GM19043 (cell line): ENCODE results near the gene C12orf43.
"Not testable (repeated sequence)": the region's sequence is repeated elsewhere in the genome, so short reads cannot be mapped to it uniquely, and the experiment has no call there.

Experiments
- ATAC-seq: cut with Tn5 transposase; IDR thresholded peaks from one replicate; pipeline ENCODE4 v1.9.1; 2021; ENCODE audit warnings: low read depth; ENCODE audit not compliant: unreplicated experiment

C12orf43 gene

GRCh38 chr12:121015825-121016766 lies at the start of gene C12orf43:
Gene C12orf43 (minus strand): TSS chr12:121016487. CDS start chr12:121016474, 13 bp downstream.
- ATAC-seq: peak; percentile 98

DNA sequence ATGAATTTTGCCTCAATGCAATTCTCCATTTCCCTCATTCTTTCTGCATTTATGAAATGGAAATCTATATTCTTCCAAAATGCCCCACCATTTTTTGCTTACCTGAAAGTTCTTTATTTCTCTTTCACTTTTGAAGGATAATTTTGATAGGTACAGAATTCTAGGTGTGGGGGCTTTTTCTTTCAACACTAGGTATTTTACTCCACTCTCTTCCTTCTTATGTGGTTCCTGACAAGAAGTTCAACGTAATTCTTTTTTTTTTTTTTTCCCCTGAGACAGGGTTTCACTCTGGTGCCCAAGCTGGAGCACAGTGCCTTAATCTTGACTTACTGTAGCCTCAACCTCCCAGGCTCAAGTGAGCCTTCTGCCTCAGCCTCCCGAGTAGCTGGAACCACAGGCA lies 49.1 kb upstream of the C12orf43 start:
- ATAC-seq: no peak

DNA sequence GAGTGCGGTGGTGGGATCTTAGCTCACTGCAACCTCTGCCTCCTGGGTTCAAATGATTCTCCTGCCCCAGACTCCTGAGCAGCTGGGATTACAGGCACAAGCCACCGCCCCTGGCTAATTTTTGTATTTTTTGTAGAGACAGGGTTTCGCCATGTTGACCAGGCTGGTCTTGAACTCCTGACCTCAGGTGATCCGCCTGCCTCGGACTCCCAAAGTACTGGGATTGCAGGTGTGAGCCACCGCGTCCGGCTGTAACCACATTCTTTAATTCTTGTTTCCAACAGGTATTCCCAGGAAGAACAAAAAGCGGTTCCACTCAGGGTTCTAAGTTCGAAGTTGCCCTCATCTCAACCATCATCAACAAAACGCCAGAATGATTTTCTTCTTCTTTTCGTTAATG lies 48.3 kb upstream of the C12orf43 start:
- ATAC-seq: not testable (repeated sequence)

GRCh38 chr12:121064116-121064515 lies 47.8 kb upstream of the C12orf43 start:
- ATAC-seq: no peak

DNA sequence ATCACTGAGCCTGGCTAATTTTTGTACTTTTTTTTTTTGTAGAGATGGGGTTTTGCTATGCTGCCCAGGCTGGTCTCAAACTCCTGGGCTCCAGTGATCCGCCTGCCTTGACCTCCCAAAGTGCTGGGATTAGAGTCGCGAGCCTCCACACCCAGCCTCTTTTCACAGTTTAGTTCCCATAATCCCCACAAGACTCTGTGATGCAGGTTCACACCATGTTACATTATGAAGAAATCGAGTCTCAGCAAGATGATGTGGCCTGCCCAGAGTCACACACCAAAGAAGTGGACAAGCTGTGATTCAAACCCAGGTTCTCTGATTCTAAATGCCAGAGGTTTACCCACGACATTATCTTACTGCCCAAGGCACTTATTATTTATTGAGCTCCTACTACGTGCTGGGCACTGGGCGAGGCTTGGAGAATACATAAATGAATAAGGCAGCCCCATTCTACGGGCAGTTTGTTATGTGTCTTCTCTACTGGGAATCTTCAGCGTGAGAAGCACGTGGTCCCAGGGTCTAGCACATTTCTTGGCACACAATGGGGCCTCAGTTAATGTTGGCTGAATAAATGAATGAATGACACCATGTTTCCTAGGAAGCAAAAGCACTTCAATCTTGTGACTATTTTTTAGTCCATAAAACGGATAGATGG lies 46.2 kb upstream of the C12orf43 start:
- ATAC-seq: no peak

DNA sequence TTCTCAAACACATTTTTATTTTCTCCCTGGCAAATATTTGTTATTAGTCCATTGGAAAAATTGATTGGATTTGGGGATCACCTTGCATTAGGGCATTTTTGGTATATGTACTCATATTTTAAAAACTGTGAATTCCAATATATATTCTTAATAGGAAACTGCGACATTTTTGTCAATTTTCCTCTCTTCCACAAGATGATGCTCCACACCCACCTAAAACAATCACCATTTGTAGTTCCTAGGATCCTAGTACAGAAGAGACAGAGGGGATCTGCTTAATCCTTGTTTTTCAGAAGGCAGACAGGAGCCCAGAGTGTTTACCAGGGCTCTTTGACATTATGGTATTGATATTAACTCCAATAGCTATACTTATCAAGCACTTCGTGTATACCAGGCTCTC lies 45.5 kb upstream of the C12orf43 start:
- ATAC-seq: no peak

GRCh38 chr12:121060149-121061001 lies 44.1 kb upstream of the C12orf43 start:
- ATAC-seq: peak; percentile 79

GRCh38 chr12:121059031-121059898 lies 43.0 kb upstream of the C12orf43 start:
- no peak for ATAC-seq

- ATAC-seq: no peak
Measured at GRCh38 chr12:121057794-121058193, 41.5 kb upstream of the C12orf43 start.

DNA sequence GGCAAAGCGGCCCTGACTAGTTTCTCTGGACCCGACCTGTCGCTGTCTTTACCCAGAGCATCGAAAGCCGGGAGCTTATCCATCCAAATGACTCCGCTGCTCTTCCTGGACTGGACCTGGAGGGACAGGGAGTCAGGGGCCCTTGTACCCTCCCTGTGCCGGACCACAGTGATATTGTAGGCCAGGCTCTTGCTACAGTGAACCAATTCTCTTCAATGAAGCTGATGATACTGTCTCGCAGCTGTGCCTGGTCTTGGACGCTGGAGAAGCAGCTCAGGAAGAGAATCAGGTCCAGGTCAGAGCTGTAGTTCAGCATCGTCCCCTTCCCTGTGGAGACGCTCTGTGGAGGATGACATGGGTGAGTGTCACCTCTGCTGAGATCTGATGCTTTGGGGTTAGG lies 37.4 kb upstream of the C12orf43 start:
- ATAC-seq: no peak

DNA sequence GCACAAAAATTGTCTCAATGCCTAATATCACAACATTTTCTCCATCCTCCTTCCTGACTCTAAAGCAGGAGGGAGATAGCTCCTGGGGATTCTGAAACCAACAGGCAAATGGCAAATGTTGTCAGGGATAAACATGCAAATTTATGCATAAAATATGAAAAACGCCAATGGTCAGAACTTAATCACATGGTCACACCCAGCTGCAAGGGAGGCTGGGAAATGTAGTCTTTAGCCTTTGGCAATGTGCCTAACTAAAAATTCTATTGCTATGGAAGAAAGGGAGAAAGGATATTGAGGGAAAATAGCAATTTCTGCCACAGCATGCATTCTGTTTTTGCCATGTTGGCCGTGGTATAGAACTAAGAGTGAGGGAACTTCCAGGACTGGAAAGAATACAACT lies 34.4 kb upstream of the C12orf43 start:
- no peak for ATAC-seq

DNA sequence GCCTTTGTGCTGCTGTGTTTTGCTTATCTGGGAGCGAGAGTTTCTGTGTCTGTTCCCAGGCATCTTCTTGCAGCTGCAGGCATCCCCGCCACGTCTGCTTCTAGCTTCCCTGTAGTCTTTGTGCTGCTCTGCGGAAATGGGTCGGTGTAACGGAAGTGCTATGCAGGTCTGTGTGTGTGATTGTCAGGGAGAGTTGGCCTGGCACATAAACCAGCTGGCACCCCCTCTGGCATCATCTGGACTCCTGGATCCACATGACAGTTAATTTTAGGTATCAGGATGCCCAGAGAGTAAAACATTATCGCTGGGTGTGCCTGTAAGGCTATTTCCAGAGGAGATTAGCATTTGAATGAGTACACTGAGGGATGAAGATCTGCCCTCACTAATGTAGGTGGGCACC lies 32.2 kb upstream of the C12orf43 start:
- ATAC-seq: no peak

- not testable (repeated sequence) for ATAC-seq
Measured at GRCh38 chr12:121047400-121047799, 31.1 kb upstream of the C12orf43 start.

GRCh38 chr12:121043067-121043466 lies 26.8 kb upstream of the C12orf43 start:
- ATAC-seq: no peak

- ATAC-seq: no peak
Measured at GRCh38 chr12:121038861-121039668, 22.8 kb upstream of the C12orf43 start, which contains the start of gene OASL. Gene OASL (minus strand): TSS chr12:121039246. CDS start chr12:121038971, 275 bp downstream.

- no peak for ATAC-seq
Measured at GRCh38 chr12:121036810-121037326, 20.6 kb upstream of the C12orf43 start.

GRCh38 chr12:121034616-121035305 lies 18.5 kb upstream of the C12orf43 start:
- ATAC-seq: no peak
